ENCODE measurements around the gene FUT3. TPM values are rescaled to one million over a fixed set of nuclear protein-coding genes. Genes with fewer than 3 reads are reported as not detected.

The FUT3 gene
- total RNA-seq, 1 experiment from 2014 or later, result not detected

GRCh38 chr19:5825178-5825577 lies 26.1 kb downstream of the FUT3 start:
- DNase-seq (ENCODE audit: low read depth), result no peak

GRCh38 chr19:5824751-5825150 lies 26.5 kb downstream of the FUT3 start:
- DNase-seq (ENCODE audit: low read depth), result no peak

GRCh38 chr19:5823579-5824281 lies 27.5 kb downstream of the FUT3 start:
- DNase-seq (ENCODE audit: low read depth), result peak; percentile 61

GRCh38 chr19:5822181-5822844 lies 28.9 kb downstream of the FUT3 start:
- DNase-seq (ENCODE audit: low read depth), result no peak

GRCh38 chr19:5821521-5822180 lies 29.6 kb downstream of the FUT3 start:
- DNase-seq (ENCODE audit: low read depth), result no peak

- no peak for DNase-seq (ENCODE audit: low read depth)
Observed at GRCh38 chr19:5820785-5821184, 30.5 kb downstream of the FUT3 start.

- no peak for DNase-seq (ENCODE audit: low read depth)
Observed at GRCh38 chr19:5818594-5818993, 32.7 kb downstream of the FUT3 start.

GRCh38 chr19:5817218-5817617 lies 34.0 kb downstream of the FUT3 start:
- no peak for DNase-seq (ENCODE audit: low read depth)

- DNase-seq (ENCODE audit: low read depth), result no peak
Observed at GRCh38 chr19:5814852-5815246, 36.4 kb downstream of the FUT3 start.

- DNase-seq (ENCODE audit: low read depth), result no peak
Observed at GRCh38 chr19:5814123-5814851, 37.0 kb downstream of the FUT3 start.

- no peak for DNase-seq (ENCODE audit: low read depth)
Observed at GRCh38 chr19:5811117-5811516, 40.1 kb downstream of the FUT3 start.

- DNase-seq (ENCODE audit: low read depth), result no peak
Observed at GRCh38 chr19:5809469-5809868, 41.8 kb downstream of the FUT3 start.

GRCh38 chr19:5809053-5809452 lies 42.2 kb downstream of the FUT3 start:
- no peak for DNase-seq (ENCODE audit: low read depth)

- no peak for DNase-seq (ENCODE audit: low read depth)
Observed at GRCh38 chr19:5808120-5808816, 43.0 kb downstream of the FUT3 start.

- no peak for DNase-seq (ENCODE audit: low read depth)
Observed at GRCh38 chr19:5806905-5807304, 44.3 kb downstream of the FUT3 start.

GRCh38 chr19:5806133-5806489 lies 45.1 kb downstream of the FUT3 start:
- DNase-seq (ENCODE audit: low read depth), result peak; percentile 1

GRCh38 chr19:5805462-5806132 lies 45.7 kb downstream of the FUT3 start:
- DNase-seq (ENCODE audit: low read depth), result peak; percentile 76

GRCh38 chr19:5804516-5805461 lies 46.5 kb downstream of the FUT3 start, which contains the start of gene NRTN:
NRTN (plus strand) TSS chr19:5805067; CDS start chr19:5824166, 19,099 bp downstream.
- no peak for DNase-seq (ENCODE audit: low read depth)

GRCh38 chr19:5803752-5804515 lies 47.3 kb downstream of the FUT3 start:
- peak; percentile 96 for DNase-seq (ENCODE audit: low read depth)
